CD4-positive, alpha-beta T cell treated with Interleukin-17A for 4 hours (primary cell): Measurements from ENCODE around the gene BLOC1S5.
"Not testable (repeated sequence)": the region's sequence is repeated elsewhere in the genome, so short reads cannot be mapped to it uniquely, and the experiment has no call there.

Experiments
- DNase-seq: peaks from one replicate; pipeline ENCODE4 v3.0.0-alpha.2; 2020; ENCODE audit warnings: mixed read lengths

BLOC1S5 gene

GRCh38 chr6:8034107-8034506 lies 30.1 kb downstream of the BLOC1S5 start:
- DNase-seq = not testable (repeated sequence)

DNA sequence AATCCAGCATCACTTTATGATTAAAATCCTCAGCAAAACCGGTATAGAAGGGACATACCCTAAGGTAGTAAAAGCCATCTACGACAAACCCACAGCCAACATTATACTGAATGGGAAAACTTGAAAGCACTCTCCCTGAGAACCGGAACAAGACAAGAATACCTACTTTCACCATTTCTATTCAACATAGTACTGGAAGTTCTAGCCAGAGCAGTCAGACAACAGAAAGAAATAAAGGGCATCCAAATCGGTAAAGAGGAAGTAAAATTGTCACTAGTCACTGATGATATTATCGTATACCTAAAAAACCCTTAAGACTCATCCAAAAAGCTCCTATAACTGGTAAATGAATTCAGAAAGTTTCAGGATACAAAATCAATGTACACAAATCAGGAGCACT lies 33.3 kb downstream of the BLOC1S5 start:
- DNase-seq = no peak

DNA sequence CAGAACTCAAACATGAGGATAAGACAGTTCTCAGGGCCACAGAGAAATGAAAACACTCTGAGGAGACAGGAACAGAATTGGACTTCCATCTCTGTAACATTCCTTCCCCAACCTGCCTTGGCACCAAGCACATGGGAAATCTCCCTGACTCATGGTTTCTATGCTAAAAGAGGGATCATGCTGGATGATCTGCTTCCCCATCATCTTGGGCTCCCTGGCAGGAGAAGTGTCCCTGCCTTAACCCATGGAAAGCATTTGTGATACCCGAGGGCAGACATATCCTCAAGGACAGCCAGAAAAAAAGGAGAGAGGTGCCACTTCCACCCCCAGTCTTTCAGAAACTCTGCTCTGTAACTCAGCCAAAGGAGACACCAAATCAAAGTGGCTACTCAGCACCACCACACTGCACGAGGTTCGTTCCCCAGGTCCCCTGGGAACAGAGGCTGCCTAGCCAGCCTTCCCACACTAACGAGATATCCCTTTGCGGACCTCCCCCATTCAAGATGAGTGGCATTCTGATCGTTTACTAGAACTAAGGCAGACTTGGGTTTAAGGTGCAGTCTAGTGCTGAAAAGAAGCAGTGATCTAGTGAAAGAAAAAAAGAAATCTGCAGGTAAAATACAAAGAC lies 34.8 kb downstream of the BLOC1S5 start:
- no peak for DNase-seq

DNA sequence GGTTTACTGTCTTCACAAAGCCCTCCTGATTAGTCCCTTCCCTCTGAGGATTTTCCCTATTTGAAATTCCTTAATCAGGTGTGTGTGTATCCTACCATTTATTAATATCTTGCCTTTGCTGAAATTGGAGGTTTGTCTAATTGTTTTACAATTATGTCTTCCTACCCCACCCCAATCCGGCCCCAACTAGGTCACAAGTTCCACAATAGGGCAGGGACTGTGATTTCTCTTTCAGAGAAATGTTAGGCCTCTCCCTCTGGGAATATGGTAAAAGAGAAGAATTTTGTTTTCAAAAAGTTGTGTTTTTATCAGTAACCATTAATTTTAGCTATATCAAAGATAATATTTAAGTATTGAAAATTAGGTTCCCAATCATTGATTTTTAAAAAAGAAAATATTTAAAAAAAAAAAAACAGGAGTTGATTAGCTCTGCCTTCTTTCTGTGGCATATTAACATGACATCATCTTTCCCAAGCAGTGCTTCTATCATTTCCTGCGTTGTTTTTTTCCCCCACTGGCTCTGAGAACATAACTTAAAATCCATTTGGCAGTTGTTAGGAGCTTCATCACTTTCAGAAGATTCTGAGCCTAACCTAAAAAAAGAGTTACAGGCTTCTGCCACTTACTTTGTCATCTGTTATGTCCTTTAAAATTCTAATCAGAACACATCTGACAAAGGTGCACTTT lies 36.1 kb downstream of the BLOC1S5 start:
- no peak for DNase-seq

DNA sequence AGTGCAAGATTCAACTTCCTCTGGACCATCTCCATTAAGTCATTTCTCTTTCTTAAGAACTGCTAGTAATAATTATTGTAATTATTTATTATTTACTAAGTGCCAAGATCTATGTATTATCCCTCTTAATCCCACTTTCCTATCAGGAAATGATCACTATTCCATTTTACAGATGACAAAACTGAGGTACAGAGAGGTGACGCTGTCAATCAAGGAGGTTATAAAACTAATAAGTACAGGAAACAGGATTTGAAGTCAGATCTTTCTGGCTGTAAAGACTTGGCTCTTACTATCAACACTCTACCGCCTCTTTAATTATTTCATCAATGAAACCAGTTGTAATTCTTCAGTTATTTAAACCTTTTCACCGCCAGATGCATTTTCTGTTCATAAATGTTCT lies 37.4 kb downstream of the BLOC1S5 start:
- DNase-seq = no peak

- DNase-seq = no peak
Observed at GRCh38 chr6:8025191-8025590, 39.0 kb downstream of the BLOC1S5 start.

GRCh38 chr6:8023638-8024037 lies 40.6 kb downstream of the BLOC1S5 start:
- DNase-seq = no peak

- DNase-seq = no peak
Observed at GRCh38 chr6:8020083-8020482, 44.1 kb downstream of the BLOC1S5 start.

- DNase-seq = no peak
Observed at GRCh38 chr6:8017705-8018104, 46.5 kb downstream of the BLOC1S5 start.

DNA sequence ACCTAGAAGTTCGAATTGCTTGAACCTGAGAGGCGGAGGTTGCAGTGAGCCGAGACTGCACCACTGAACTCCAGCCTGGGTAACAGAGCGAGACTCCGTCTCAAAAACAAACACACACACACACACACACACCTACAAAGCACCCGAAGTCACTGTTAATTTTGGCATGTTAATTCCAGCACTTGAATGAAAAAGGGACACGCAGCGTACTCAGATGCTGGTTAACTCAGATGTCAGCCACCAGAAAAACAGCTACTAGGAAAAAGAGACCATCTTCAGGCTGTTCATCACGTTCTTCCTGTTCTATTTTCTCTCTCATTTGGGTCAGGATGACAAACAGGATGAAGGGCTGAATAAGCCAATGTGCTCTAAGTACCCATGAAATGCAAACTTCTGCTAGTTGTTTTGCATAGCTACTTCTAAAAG lies 46.9 kb downstream of the BLOC1S5 start:
- DNase-seq = peak; percentile 5

DNA sequence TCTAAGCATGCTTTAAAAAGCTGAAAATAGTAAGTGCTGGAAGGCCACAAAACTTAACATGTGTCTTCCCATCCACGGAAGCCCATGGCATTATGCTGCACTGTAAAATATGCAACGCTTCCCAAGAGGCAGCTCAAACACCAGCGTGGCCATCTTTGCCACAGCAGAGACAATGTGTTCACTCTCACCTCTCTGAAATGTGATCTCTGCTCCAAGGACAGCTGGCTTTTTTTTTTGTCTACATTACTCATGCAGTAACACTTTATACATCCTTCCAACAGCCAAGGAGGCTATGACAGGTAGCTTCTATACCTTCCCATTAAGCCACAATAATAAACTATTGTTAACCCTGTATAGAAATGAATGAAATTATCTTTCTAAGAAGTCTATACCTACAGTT lies 49.2 kb downstream of the BLOC1S5 start:
- DNase-seq = no peak

- DNase-seq = no peak
Observed at GRCh38 chr6:8013763-8014162, 50.4 kb downstream of the BLOC1S5 start.

GRCh38 chr6:8006208-8006607 lies 58.0 kb downstream of the BLOC1S5 start:
- DNase-seq = no peak

DNA sequence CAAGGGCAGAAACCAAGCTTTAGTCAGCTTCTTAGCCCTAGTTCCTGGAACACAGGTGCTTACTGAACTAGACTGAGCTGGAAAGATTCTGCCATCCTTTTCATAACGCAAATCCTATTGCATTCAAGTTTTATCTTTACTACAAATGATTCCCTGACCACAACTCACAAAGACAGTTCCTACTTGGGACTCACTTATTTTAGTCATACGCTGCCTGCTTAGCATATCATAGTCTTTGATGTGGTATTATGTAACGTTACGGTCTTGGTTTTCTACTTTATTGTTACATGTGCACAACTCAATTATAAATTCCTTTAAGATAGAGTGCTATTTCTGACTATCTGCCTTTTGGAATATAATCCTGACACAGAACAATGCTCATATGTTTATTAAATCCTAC lies 59.1 kb downstream of the BLOC1S5 start:
- DNase-seq = no peak

DNA sequence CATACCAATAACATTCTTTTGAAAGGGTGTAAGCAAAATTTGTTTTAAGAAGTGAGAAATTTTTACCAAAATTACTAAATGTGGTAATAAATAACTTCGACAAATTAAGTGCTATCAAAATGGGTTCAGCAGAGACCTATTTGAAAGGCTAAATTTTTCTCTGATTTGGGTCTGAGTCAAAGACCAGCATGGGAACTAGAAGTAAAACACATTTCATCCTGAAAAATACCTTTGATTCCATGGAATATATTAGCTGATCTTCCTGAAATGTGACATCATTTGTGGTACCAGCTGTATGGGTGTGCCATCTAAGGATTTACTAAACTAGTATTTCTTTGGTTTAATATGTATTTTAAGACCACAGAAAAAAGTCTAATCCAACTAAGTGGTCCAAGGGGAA lies 63.6 kb downstream of the BLOC1S5 start:
- DNase-seq = no peak

- no peak for DNase-seq
Observed at GRCh38 chr6:8000188-8000596, 64.0 kb downstream of the BLOC1S5 start.

DNA sequence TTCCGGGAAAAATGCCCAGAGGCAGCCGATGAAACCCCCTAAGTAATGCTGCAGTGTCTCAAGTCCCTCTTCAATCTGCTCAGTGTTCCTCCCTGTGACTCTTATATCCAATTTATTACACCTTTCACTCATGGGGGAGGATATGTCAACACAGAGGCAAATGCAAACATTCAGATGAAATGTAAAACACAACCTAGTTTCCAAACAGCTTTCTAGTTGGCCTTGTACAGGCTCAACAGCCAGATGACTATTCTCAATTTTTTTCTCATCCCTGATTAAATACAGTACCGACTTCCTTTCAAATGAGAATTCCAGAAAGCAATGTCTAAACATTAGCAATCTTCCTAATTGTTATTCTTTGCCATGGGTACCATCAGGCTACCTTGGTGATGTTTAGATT lies 65.0 kb downstream of the BLOC1S5 start:
- DNase-seq = no peak

GRCh38 chr6:7998103-7998725 lies 66.0 kb downstream of the BLOC1S5 start:
- no peak for DNase-seq

DNA sequence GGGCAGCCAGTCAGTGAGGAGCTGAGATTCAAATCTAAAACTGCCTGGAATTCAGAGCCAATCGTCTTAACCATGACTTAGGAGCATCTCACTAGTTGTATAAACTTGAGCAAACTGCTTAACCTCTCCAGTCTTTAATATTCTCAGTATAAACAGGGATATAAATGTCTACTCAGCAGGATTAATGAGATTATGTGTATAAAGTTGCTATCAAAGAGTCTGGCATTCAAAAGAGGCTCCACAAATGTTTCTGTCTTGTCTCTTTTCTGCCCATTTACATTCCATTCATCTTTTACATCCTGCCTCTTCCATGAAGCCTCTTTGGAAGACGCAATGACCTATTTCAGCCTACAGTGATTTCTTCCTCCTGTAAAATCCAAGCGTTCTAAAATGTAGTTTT lies 66.9 kb downstream of the BLOC1S5 start:
- DNase-seq = no peak

DNA sequence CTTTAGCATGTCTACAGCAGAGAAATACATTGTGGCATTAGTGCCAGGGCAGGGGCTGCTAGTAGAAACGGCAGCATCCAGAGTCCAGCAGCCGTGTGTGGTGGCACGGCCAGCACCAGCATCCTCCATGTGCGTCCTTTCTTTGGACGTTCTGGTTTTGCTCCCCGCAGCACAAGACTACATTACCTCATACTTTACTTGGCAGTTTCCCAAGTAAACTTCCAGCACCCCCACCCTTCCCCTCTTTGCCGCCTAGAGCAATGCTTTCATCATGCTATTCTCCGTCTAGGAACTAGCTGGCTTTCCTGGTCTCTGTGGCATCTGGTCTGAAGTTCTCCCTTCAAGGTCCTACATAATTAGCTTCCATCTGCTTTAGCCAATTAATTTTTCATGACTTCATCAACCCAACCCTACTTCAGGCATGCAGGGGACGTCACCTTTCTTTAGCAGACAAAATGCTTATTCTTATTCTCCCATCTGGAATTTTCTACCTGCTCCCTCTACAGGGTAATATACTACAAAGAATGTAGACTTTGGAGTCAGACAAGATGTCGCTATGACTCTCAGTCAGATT lies 67.6 kb downstream of the BLOC1S5 start:
- DNase-seq = no peak

GRCh38 chr6:7993952-7994351 lies 70.2 kb downstream of the BLOC1S5 start:
- DNase-seq = no peak

DNA sequence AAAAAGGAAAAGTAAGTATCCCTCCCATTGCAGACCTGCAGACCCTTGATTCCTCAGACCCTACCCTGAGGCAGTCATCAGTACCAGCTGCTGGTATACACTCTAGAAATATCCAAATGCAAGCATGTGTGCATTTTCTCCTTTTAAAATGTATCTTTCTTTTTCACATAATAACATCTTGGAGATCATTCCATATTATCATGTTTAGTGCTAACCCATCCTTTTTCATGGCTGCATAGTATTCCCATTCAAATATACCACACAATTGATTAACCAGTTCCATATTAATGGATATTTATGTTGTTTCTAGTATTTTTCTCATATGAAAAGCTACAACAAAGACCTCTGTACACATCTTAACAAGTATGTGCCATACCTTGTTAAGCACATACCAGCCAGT lies 70.8 kb downstream of the BLOC1S5 start:
- DNase-seq = no peak

GRCh38 chr6:7992002-7992815 lies 72.0 kb downstream of the BLOC1S5 start:
- DNase-seq = no peak
